ENCODE results near the gene ATIC. TPM values are rescaled to one million over a fixed set of nuclear protein-coding genes. Genes with fewer than 3 reads are reported as not detected.

The ATIC gene
- polyA plus RNA-seq, 1 experiment, result 114 TPM

- CTCF ChIA-PET, result interaction anchor here (1.3 kb wide), 1 partner anchor 12 kb away, joined by 4 read pairs; no protein-coding TSS in a partner anchor
- no peak overlapping the region for H3K27ac ChIP-seq (ENCODE audit: low read depth, low read length)
- no peak for DNase-seq (ENCODE audit: low read depth, low spot score)
Observed at GRCh38 chr2:215364157-215365155, 52.6 kb downstream of the ATIC start.

DNA sequence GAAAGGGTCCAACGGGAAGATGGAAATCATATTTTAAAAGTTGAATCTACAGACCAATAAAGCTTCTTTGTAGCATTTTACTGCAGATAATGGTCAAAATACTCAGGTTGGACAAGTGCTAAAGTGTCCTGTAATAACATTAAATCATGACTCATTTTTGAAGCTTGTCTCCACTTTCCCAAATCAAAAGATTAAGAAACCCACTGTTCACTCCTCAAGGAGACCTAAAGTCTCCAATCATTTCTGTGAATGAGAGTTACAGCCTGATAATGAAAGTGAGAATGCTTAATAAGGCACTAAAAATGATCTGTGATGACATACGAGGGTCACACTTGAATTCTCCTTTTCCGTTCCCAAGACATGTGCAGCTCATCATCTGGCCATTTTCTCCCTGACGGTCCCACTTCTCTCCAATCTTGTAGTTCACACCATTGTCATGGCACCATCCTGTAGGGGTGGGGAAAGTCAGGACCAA lies 53.4 kb downstream of the ATIC start:
- POLR2A ChIA-PET, result no interaction called here
- Histone ChIP-seq H3K27me3 (ENCODE audit: control insufficient read depth, insufficient read depth, low read length) (no peaks in the 10 kb centered on the region), H3K9me3 (ENCODE audit: control insufficient read depth, insufficient read depth, low read length) (no peaks in the 10 kb centered on the region), H3K27ac (ENCODE audit: low read depth, low read length) (no peak overlapping the region), H3K4me3 (ENCODE audit: low read depth, low read length) (no peak overlapping the region)
- CTCF ChIA-PET, result no interaction called here
- TF ChIP-seq, protein P1, sequence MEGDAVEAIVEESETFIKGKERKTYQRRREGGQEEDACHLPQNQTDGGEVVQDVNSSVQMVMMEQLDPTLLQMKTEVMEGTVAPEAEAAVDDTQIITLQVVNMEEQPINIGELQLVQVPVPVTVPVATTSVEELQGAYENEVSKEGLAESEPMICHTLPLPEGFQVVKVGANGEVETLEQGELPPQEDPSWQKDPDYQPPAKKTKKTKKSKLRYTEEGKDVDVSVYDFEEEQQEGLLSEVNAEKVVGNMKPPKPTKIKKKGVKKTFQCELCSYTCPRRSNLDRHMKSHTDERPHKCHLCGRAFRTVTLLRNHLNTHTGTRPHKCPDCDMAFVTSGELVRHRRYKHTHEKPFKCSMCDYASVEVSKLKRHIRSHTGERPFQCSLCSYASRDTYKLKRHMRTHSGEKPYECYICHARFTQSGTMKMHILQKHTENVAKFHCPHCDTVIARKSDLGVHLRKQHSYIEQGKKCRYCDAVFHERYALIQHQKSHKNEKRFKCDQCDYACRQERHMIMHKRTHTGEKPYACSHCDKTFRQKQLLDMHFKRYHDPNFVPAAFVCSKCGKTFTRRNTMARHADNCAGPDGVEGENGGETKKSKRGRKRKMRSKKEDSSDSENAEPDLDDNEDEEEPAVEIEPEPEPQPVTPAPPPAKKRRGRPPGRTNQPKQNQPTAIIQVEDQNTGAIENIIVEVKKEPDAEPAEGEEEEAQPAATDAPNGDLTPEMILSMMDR (IDR thresholded peaks at IDR 0.05; ENCODE audit: low read depth, low read length), result no peak
- DNase-seq (ENCODE audit: low read depth, low spot score), result no peak

More at GRCh38 chr2:215364157-215365155, 52.6 kb downstream of the ATIC start:
- POLR2A ChIA-PET, result no interaction called here
- Histone ChIP-seq H3K9me3 (ENCODE audit: control insufficient read depth, insufficient read depth, low read length) (no peaks in the 10 kb centered on the region), H3K27me3 (ENCODE audit: control insufficient read depth, insufficient read depth, low read length) (no peaks in the 10 kb centered on the region), H3K4me3 (ENCODE audit: low read depth, low read length) (no peak overlapping the region)
- TF ChIP-seq, protein P1 (IDR thresholded peaks at IDR 0.05; ENCODE audit: low read depth, low read length), result no peak

- Histone ChIP-seq H3K27me3 (ENCODE audit: control insufficient read depth, insufficient read depth, low read length) (no peaks in the 10 kb centered on the region), H3K4me3 (ENCODE audit: low read depth, low read length) (no peak overlapping the region), H3K9me3 (ENCODE audit: control insufficient read depth, insufficient read depth, low read length) (no peaks in the 10 kb centered on the region), H3K27ac (ENCODE audit: low read depth, low read length) (no peak overlapping the region)
- POLR2A ChIA-PET, result no interaction called here
- DNase-seq (ENCODE audit: low read depth, low spot score), result no peak
- TF ChIP-seq, protein P1 (IDR thresholded peaks at IDR 0.05; ENCODE audit: low read depth, low read length), result no peak
- CTCF ChIA-PET, result interaction anchor here (0.7 kb wide), 1 partner anchor 23 kb away, joined by 7 read pairs; no protein-coding TSS in a partner anchor
Observed at GRCh38 chr2:215366440-215367032, 54.7 kb downstream of the ATIC start.

DNA sequence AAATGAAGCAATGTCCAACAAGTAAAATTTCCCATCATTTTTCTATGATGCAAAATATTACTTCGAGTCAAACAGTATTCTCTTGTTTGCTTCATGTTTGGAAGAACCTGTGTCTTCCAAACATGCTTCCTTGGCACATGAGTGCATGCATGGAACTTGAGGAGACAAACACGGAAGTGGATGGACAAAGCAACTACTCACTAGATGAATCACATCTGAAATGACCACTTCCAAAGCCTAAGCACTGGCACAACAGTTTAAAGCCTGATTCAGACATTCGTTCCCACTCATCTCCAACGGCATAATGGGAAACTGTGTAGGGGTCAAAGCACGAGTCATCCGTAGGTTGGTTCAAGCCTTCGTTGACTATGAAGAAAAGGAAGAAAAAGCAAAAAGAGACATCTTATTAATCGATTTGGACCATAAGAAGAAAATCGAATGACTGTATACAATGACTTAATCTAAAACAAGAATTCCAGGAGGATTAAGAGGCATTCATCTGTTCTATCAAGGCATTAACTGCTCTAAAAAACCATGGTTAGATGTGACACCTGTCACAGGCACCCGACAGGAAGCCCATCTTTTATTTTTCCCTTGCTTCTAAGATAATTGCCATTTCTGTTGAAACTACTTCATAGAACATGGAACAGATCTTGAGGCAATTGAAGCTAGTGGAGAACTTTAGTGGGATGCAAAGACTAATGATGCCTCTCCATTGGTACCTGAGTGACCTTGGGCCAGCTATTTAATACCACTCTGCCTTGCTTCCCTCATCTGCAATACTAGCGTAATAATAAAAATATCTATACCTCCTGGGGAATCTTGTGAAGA lies 56.0 kb downstream of the ATIC start:
- no peak overlapping the region for H3K27ac ChIP-seq (ENCODE audit: low read depth, low read length)
- ChIA-PET CTCF (interaction anchor here (0.6 kb wide), 1 partner anchor 466 kb away, joined by 5 read pairs; no protein-coding TSS in a partner anchor), POLR2A (no interaction called here)

More for the DNA sequence above, 56.0 kb downstream of the ATIC start:
- H3K27me3 ChIP-seq (ENCODE audit: control insufficient read depth, insufficient read depth, low read length), result no peaks in the 10 kb centered on the region
- TF ChIP-seq, protein P1 (IDR thresholded peaks at IDR 0.05; ENCODE audit: low read depth, low read length), result no peak
- H3K4me3 ChIP-seq (ENCODE audit: low read depth, low read length), result no peak overlapping the region
- no peaks in the 10 kb centered on the region for H3K9me3 ChIP-seq (ENCODE audit: control insufficient read depth, insufficient read depth, low read length)
- DNase-seq (ENCODE audit: low read depth, low spot score), result peak; percentile 55

Measured in AG04450 (cell line).